ENCODE results near the gene SGCE. TPM values are rescaled to one million over a fixed set of nuclear protein-coding genes. Genes with fewer than 3 reads are reported as not detected.

SGCE gene
- total RNA-seq, 1 experiment from 2014 or later: 49.2 TPM

DNA sequence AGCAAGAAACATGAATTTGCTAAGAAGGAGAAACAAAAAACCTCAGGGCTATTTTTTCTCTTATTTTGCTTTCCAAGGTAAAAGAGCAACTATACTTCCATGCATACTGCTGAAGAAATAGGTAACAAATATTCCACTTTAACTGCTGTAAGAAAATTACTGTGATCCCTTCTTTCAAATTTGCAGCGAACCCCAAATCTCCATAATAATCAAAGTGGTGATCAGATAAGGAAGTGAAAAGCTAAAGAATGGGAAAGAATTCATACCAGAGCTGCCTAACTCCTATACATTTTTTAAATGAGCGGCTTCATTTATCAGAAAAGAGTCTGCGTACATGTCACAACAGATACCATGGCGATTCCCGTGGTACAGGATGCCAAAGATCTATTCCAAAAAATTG, 7.2 kb downstream of the SGCE start:
- ChIA-PET POLR2A (ENCODE audit: low non-redundant PET) (no interaction called here), CTCF (no interaction called here)
- DNase-seq (ENCODE audit: low spot score): no peak
- TF ChIP-seq, protein P1, sequence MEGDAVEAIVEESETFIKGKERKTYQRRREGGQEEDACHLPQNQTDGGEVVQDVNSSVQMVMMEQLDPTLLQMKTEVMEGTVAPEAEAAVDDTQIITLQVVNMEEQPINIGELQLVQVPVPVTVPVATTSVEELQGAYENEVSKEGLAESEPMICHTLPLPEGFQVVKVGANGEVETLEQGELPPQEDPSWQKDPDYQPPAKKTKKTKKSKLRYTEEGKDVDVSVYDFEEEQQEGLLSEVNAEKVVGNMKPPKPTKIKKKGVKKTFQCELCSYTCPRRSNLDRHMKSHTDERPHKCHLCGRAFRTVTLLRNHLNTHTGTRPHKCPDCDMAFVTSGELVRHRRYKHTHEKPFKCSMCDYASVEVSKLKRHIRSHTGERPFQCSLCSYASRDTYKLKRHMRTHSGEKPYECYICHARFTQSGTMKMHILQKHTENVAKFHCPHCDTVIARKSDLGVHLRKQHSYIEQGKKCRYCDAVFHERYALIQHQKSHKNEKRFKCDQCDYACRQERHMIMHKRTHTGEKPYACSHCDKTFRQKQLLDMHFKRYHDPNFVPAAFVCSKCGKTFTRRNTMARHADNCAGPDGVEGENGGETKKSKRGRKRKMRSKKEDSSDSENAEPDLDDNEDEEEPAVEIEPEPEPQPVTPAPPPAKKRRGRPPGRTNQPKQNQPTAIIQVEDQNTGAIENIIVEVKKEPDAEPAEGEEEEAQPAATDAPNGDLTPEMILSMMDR (conservative IDR thresholded peaks at IDR 0.05; ENCODE audit: low read depth, low read length): no peak
- TF ChIP-seq EZH2 (IDR thresholded peaks at IDR 0.05; ENCODE audit: borderline replicate concordance, low read depth, low read length, poor library complexity, severe bottlenecking): no peak
- no peaks in the 10 kb centered on the region for H3K9me3 ChIP-seq (ENCODE audit: low read depth, low read length, poor library complexity, severe bottlenecking)
- no peak overlapping the region for H3K27ac ChIP-seq (ENCODE audit: low read depth, low read length, poor library complexity, severe bottlenecking)
- intact Hi-C loops (cut with micrococcal nuclease; ENCODE audit: unreplicated experiment): no loop called here
- H3K4me1 ChIP-seq (ENCODE audit: insufficient read depth, low read length, poor library complexity, severe bottlenecking): no peaks in the 10 kb centered on the region
- no TSS peak for BruUV-seq (replicated peaks)
- no peaks in the 10 kb centered on the region for H3K36me3 ChIP-seq (ENCODE audit: insufficient read depth, low read length, poor library complexity, severe bottlenecking)
- no peaks in the 10 kb centered on the region for H3K27me3 ChIP-seq (replicated peaks; ENCODE audit: insufficient read depth, low read depth, low read length, poor library complexity)
- no peak overlapping the region for H3K4me3 ChIP-seq (ENCODE audit: low read depth, low read length, poor library complexity, severe bottlenecking)

DNA sequence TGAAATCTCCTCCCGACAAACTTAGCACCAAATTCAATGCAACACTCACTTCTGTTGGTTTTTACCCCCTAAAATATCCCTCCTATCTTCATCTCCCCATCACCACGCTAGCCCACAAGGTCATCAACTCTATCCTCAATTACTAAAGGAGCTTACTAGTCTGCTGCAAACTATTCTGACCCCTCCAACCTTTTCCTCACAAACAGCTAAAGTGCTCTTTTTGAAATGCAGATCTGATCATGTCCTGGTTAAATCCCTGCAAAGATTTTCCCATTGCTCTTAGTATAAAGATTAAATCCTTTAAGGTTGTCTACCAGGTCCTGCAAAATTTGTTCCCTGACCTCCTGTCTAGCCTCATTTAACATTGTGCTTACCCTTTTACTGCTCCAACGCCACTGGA, 8.6 kb downstream of the SGCE start:
- intact Hi-C loops (cut with micrococcal nuclease; ENCODE audit: unreplicated experiment): no loop called here
- H3K4me3 ChIP-seq (ENCODE audit: low read depth, low read length, poor library complexity, severe bottlenecking): no peak overlapping the region
- no TSS peak for BruUV-seq (replicated peaks)
- H3K27me3 ChIP-seq (replicated peaks; ENCODE audit: insufficient read depth, low read depth, low read length, poor library complexity): no peaks in the 10 kb centered on the region
- ChIA-PET CTCF (no interaction called here), POLR2A (ENCODE audit: low non-redundant PET) (no interaction called here)
- TF ChIP-seq, protein P1 (conservative IDR thresholded peaks at IDR 0.05; ENCODE audit: low read depth, low read length): no peak
- TF ChIP-seq EZH2 (IDR thresholded peaks at IDR 0.05; ENCODE audit: borderline replicate concordance, low read depth, low read length, poor library complexity, severe bottlenecking): no peak
- H3K27ac ChIP-seq (ENCODE audit: low read depth, low read length, poor library complexity, severe bottlenecking): no peak overlapping the region
- no peaks in the 10 kb centered on the region for H3K36me3 ChIP-seq (ENCODE audit: insufficient read depth, low read length, poor library complexity, severe bottlenecking)
- H3K4me1 ChIP-seq (ENCODE audit: insufficient read depth, low read length, poor library complexity, severe bottlenecking): peaks cover 4% of the 10 kb centered on the region
- DNase-seq (ENCODE audit: low spot score): no peak
- H3K9me3 ChIP-seq (ENCODE audit: low read depth, low read length, poor library complexity, severe bottlenecking): no peaks in the 10 kb centered on the region

DNA sequence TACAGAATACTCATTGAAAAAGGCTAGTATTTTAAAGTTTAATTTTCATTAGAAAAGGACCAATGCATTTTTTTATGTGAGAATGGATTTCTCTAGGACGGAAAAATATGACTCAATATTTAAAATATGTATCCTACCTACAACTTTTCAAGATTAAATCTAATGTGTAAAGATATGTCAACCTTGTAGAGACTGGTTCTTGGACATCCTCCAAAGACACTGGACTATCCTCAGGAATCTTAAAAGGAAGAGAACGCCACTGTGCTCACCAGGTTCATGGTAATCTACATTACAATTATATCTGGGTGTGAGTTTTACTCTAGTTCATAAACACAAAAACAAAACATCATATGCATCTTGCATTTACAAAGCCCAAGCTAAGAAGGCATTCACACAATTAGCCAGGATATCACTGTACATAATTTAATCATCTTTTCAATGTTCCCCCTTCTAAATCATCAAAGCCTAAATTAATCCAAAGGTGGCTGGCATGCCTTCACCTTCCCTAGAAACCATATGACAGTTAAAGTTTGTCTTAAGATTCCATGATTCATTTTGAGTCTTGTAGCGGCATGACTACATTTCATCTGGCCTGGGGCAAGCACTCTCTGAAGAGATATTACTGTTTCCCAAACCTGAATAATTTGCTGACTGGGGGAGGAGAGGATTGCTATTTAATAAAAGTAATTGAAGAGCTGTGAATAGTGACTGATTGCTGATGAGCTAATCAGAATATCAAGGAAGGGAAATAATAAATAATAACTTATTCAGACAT, 12.0 kb downstream of the SGCE start:
- Histone ChIP-seq H3K27ac (ENCODE audit: low read depth, low read length, poor library complexity, severe bottlenecking) (no peak overlapping the region), H3K4me3 (ENCODE audit: low read depth, low read length, poor library complexity, severe bottlenecking) (no peak overlapping the region), H3K36me3 (ENCODE audit: insufficient read depth, low read length, poor library complexity, severe bottlenecking) (no peaks in the 10 kb centered on the region), H3K4me1 (ENCODE audit: insufficient read depth, low read length, poor library complexity, severe bottlenecking) (peaks cover 10% of the 10 kb centered on the region), H3K9me3 (ENCODE audit: low read depth, low read length, poor library complexity, severe bottlenecking) (no peaks in the 10 kb centered on the region), H3K27me3 (replicated peaks; ENCODE audit: insufficient read depth, low read depth, low read length, poor library complexity) (no peaks in the 10 kb centered on the region)
- no TSS peak for BruUV-seq (replicated peaks)
- ChIA-PET POLR2A (ENCODE audit: low non-redundant PET) (no interaction called here), CTCF (no interaction called here)
- intact Hi-C loops (cut with micrococcal nuclease; ENCODE audit: unreplicated experiment): no loop called here
- TF ChIP-seq, protein P1 (conservative IDR thresholded peaks at IDR 0.05; ENCODE audit: low read depth, low read length): no peak
- no peak for TF ChIP-seq EZH2 (IDR thresholded peaks at IDR 0.05; ENCODE audit: borderline replicate concordance, low read depth, low read length, poor library complexity, severe bottlenecking)
- no peak for DNase-seq (ENCODE audit: low spot score)

All from A673 (cell line).